HL-60 (cell line): ENCODE results near the gene CAMTA1.

Experiments
- GABPA ChIP-seq: IDR thresholded peaks from 2 replicates; pipeline ENCODE4 v1.6.1; 2012; ENCODE audit warnings: low read depth
- POLR2AphosphoS5 ChIP-seq: IDR thresholded peaks from 2 replicates; pipeline ENCODE4 v1.6.1; 2012; ENCODE audit warnings: low read depth
- TF ChIP-seq, protein P1 (sequence below): IDR thresholded peaks from one replicate; pipeline ENCODE4 v1.5.1; 2011; ENCODE audit warnings: low read length, control low read depth, inconsistent platforms; ENCODE audit not compliant: insufficient read depth

GRCh38 chr1:7219031-7219430 lies 433.8 kb downstream of the CAMTA1 start:
- TF ChIP-seq, protein P1, sequence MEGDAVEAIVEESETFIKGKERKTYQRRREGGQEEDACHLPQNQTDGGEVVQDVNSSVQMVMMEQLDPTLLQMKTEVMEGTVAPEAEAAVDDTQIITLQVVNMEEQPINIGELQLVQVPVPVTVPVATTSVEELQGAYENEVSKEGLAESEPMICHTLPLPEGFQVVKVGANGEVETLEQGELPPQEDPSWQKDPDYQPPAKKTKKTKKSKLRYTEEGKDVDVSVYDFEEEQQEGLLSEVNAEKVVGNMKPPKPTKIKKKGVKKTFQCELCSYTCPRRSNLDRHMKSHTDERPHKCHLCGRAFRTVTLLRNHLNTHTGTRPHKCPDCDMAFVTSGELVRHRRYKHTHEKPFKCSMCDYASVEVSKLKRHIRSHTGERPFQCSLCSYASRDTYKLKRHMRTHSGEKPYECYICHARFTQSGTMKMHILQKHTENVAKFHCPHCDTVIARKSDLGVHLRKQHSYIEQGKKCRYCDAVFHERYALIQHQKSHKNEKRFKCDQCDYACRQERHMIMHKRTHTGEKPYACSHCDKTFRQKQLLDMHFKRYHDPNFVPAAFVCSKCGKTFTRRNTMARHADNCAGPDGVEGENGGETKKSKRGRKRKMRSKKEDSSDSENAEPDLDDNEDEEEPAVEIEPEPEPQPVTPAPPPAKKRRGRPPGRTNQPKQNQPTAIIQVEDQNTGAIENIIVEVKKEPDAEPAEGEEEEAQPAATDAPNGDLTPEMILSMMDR: no peak
- TF ChIP-seq POLR2AphosphoS5 (no peak), GABPA (no peak)
